H9 (cell line): ENCODE measurements around the gene UBE2V1. TPM values are rescaled to one million over a fixed set of nuclear protein-coding genes. Genes with fewer than 3 reads are reported as not detected.

ENCODE experiments used
- DNase-seq: peaks from one replicate; pipeline ENCODE4 v3.0.0-alpha.2; 2017
- H2AFZ ChIP-seq: one replicate; pipeline ENCODE4 v1.6.1; 2013; ENCODE audit warnings: mild to moderate bottlenecking, low read length, control low read depth, moderate library complexity
- H2AK5ac ChIP-seq: 2 replicates; pipeline ENCODE4 v1.6.1; 2013; ENCODE audit warnings: low read length, control low read depth, mixed read lengths; ENCODE audit not compliant: insufficient read length
- H2BK120ac ChIP-seq: one replicate; pipeline ENCODE4 v1.6.1; 2013; ENCODE audit warnings: low read depth, mild to moderate bottlenecking, low read length, control low read depth, inconsistent platforms; ENCODE audit not compliant: poor library complexity, severe bottlenecking
- H2BK12ac ChIP-seq: 2 replicates; pipeline ENCODE4 v1.6.1; 2013; ENCODE audit warnings: low read length, control low read depth, mixed read lengths, low read depth; ENCODE audit not compliant: insufficient read length
- H2BK15ac ChIP-seq: 2 replicates; pipeline ENCODE4 v1.6.1; 2013; ENCODE audit warnings: low read depth, low read length, control low read depth
- H2BK20ac ChIP-seq: one replicate; pipeline ENCODE4 v1.6.1; 2013; ENCODE audit warnings: low read depth, mild to moderate bottlenecking, low read length, control low read depth, inconsistent platforms; ENCODE audit not compliant: poor library complexity, severe bottlenecking
- H2BK5ac ChIP-seq: 2 replicates; pipeline ENCODE4 v1.6.1; 2013; ENCODE audit warnings: low read length, control low read depth, mixed read lengths; ENCODE audit not compliant: insufficient read length
- H3K14ac ChIP-seq: 2 replicates; pipeline ENCODE4 v1.6.1; 2013; ENCODE audit warnings: low read length, control low read depth; ENCODE audit not compliant: insufficient read depth
- H3K18ac ChIP-seq: 2 replicates; pipeline ENCODE4 v1.6.1; 2013; ENCODE audit warnings: low read depth, mild to moderate bottlenecking, mixed read lengths, low read length, control low read depth; ENCODE audit not compliant: insufficient read length
- H3K23ac ChIP-seq: 2 replicates; pipeline ENCODE4 v1.6.1; 2013; ENCODE audit warnings: low read length, control low read depth, mixed read lengths, low read depth; ENCODE audit not compliant: insufficient read length
- H3K23me2 ChIP-seq: 2 replicates; pipeline ENCODE4 v1.6.1; 2013; ENCODE audit warnings: low read depth, mild to moderate bottlenecking, mixed read lengths, low read length, control low read depth; ENCODE audit not compliant: insufficient read length, poor library complexity, severe bottlenecking
- H3K27ac ChIP-seq: 2 replicates; pipeline ENCODE4 v1.5.1; 2013; ENCODE audit warnings: low read length, control low read depth, mixed read lengths, low read depth; ENCODE audit not compliant: insufficient read length
- H3K27me3 ChIP-seq: 2 replicates; pipeline ENCODE4 v1.6.1; 2013; ENCODE audit warnings: low read length, control low read depth, inconsistent platforms; ENCODE audit not compliant: insufficient read depth
- H3K4ac ChIP-seq: 2 replicates; pipeline ENCODE4 v1.6.1; 2013; ENCODE audit warnings: low read depth, mild to moderate bottlenecking, control low read depth, inconsistent platforms, low read length, moderate library complexity
- H3K4me1 ChIP-seq: 2 replicates; pipeline ENCODE4 v1.6.1; 2013; ENCODE audit warnings: low read length, control low read depth, inconsistent platforms; ENCODE audit not compliant: insufficient read depth
- H3K4me2 ChIP-seq: 2 replicates; pipeline ENCODE4 v1.6.1; 2013; ENCODE audit warnings: low read length, control low read depth, mixed read lengths; ENCODE audit not compliant: insufficient read length, insufficient read depth
- H3K56ac ChIP-seq: 2 replicates; pipeline ENCODE4 v1.6.1; 2013; ENCODE audit warnings: low read depth, mild to moderate bottlenecking, mixed read lengths, low read length, control low read depth; ENCODE audit not compliant: insufficient read length
- H3K79me1 ChIP-seq: 2 replicates; pipeline ENCODE4 v1.6.1; 2013; ENCODE audit warnings: low read depth, mild to moderate bottlenecking, moderate library complexity, low read length, control low read depth, inconsistent platforms; ENCODE audit not compliant: insufficient read depth, poor library complexity, severe bottlenecking
- H3K79me2 ChIP-seq: 2 replicates; pipeline ENCODE4 v1.6.1; 2013; ENCODE audit warnings: low read length, control low read depth, inconsistent platforms; ENCODE audit not compliant: insufficient read depth
- H3K9ac ChIP-seq: 2 replicates; pipeline ENCODE4 v1.6.1; 2013; ENCODE audit warnings: low read length, control low read depth, mixed read lengths; ENCODE audit not compliant: insufficient read length; ENCODE audit errors: extremely low read depth
- H3K9me3 ChIP-seq: one replicate; pipeline ENCODE4 v1.6.1; 2013; ENCODE audit warnings: low read depth, low read length, inconsistent platforms; ENCODE audit not compliant: control insufficient read depth
- H3T11ph ChIP-seq: one replicate; pipeline ENCODE4 v1.6.1; 2013; ENCODE audit warnings: mild to moderate bottlenecking, low read length, control low read depth, inconsistent platforms
- H4K20me1 ChIP-seq: one replicate; pipeline ENCODE4 v1.6.1; 2013; ENCODE audit not compliant: control insufficient read depth, insufficient read length, insufficient read depth
- H4K5ac ChIP-seq: 2 replicates; pipeline ENCODE4 v1.6.1; 2013; ENCODE audit warnings: low read depth, mild to moderate bottlenecking, mixed read lengths, low read length, control low read depth; ENCODE audit not compliant: insufficient read length
- H4K8ac ChIP-seq: replicated peaks from 2 replicates; pipeline ENCODE4 v1.6.1; 2013; ENCODE audit warnings: low read length, control low read depth, mixed read lengths, low read depth; ENCODE audit not compliant: insufficient read length
- H4K91ac ChIP-seq: 2 replicates; pipeline ENCODE4 v1.6.1; 2013; ENCODE audit warnings: low read depth, mild to moderate bottlenecking, moderate library complexity, mixed read lengths, low read length, control low read depth; ENCODE audit not compliant: insufficient read length
- H3K27ac Mint-ChIP-seq, 3 experiments: 2 replicates in 2 of 3; 3 replicates in 1 of 3; pipeline ENCODE4 v1.8.0; 2020 to 2021; ENCODE audit warnings: mixed read lengths in 3 of 3, mild to moderate bottlenecking in 1 of 3, moderate library complexity in 1 of 3
- H3K27me3 Mint-ChIP-seq: 2 replicates; pipeline ENCODE4 v1.8.0; 2021; ENCODE audit warnings: low read depth, mild to moderate bottlenecking, moderate library complexity, mixed read lengths
- H3K36me3 Mint-ChIP-seq, 3 experiments: 2 replicates in 2 of 3; 3 replicates in 1 of 3; pipeline ENCODE4 v1.8.0; 2020 to 2021; ENCODE audit warnings: low read depth in 3 of 3, mixed read lengths in 3 of 3; ENCODE audit not compliant: insufficient read depth in 1 of 3
- H3K4me1 Mint-ChIP-seq, 2 experiments: 2 replicates each; pipeline ENCODE4 v1.8.0; 2020; ENCODE audit warnings: mixed read lengths in 2 of 2
- H3K4me3 Mint-ChIP-seq, 2 experiments: 2 replicates in 1 of 2; 3 replicates in 1 of 2; pipeline ENCODE4 v1.8.0; 2020 to 2021; ENCODE audit warnings: mild to moderate bottlenecking in 2 of 2, mixed read lengths in 2 of 2, moderate library complexity in 1 of 2
- H3K9me3 Mint-ChIP-seq, 2 experiments: 2 replicates in 1 of 2; 3 replicates in 1 of 2; pipeline ENCODE4 v1.8.0; 2020; ENCODE audit warnings: mild to moderate bottlenecking in 2 of 2, mixed read lengths in 2 of 2, moderate library complexity in 1 of 2
- CTCF ChIP-seq: fragments of 200-600 bp; sonication (generic); conservative IDR thresholded peaks from 3 replicates; pipeline ENCODE4 v1.8.0; 2021; ENCODE audit warnings: antibody characterized with exemption, mild to moderate bottlenecking
- WGBS: extraction: QIAGEN DNeasy Blood & Tissue Kit; methylation state at CpG from one replicate; pipeline ENCODE4 v1.1.7; 2013; ENCODE audit warnings: missing lambda C conversion rate, low lambda C conversion rate, mixed read lengths; ENCODE audit not compliant: insufficient read length; ENCODE audit errors: extremely low coverage; 5-methylcytosine and 5-hydroxymethylcytosine counted together
- total RNA-seq: library from RNA; stranded (reverse); gene quantifications from 2 replicates; pipeline ENCODE4 v1.2.1, GENCODE V29; 2021

Gene UBE2V1
- total RNA-seq, 1 experiment from 2014 or later: 152 TPM

DNA sequence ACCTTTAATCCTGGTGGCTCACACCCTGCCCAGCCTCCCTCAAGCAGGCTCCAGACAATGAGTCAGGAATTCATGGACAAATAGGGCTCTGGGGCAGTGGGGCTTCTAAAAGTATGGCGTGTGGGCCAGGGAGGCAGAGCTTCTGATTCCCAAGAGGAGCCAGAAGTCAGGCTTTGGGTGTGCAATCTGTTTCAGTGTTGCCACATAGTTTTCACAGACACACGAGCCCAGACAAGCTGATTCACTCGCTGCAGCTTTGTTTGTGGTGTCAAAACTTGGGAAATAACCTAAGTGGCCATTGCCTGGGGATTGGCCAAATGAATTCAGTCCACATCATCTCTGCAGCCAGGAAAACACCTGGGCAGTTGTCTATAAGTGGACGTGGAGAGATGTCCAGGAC is 31.4 kb upstream of the UBE2V1 start:
- H2BK20ac ChIP-seq: no peak overlapping the region
- no peaks in the 10 kb centered on the region for H3K9me3 ChIP-seq
- H3K56ac ChIP-seq: no peak overlapping the region
- no peak overlapping the region for H3K23ac ChIP-seq
- Mint-ChIP-seq H3K4me3 (no peak overlapping the region), H3K27ac (peak overlapping the region in 1 of 3 experiments; percentile 53; a peak in 1 of 7 replicates), H3K4me1 (peaks cover 39 to 44% of the 10 kb centered on the region in 2 experiments), H3K36me3 (peaks cover 25 to 51% (median 51%) of the 10 kb centered on the region in 3 experiments), H3K27me3 (no peaks in the 10 kb centered on the region), H3K9me3 (no peaks in the 10 kb centered on the region)
- H4K91ac ChIP-seq: no peak overlapping the region
- no peak for DNase-seq
- H2BK120ac ChIP-seq: no peak overlapping the region
- no peak overlapping the region for H3T11ph ChIP-seq
- H3K4me2 ChIP-seq: no peak overlapping the region
- no peak overlapping the region for H2BK5ac ChIP-seq
- peaks cover 14% of the 10 kb centered on the region for H3K79me1 ChIP-seq
- no peak overlapping the region for H3K18ac ChIP-seq
- no peak overlapping the region for H2BK15ac ChIP-seq
- no peak overlapping the region for H3K14ac ChIP-seq
- no CpG with 5 or more reads among the region's 4 CpGs for WGBS
- peaks cover 9% of the 10 kb centered on the region; the same call in 1 of the 2 replicates for H3K79me2 ChIP-seq
- no peak overlapping the region for H2BK12ac ChIP-seq
- H3K4ac ChIP-seq: no peak overlapping the region
- H3K9ac ChIP-seq: no peak overlapping the region
- no peak overlapping the region for H3K27ac ChIP-seq
- H2AFZ ChIP-seq: no peak overlapping the region
- H4K5ac ChIP-seq: no peak overlapping the region
- peaks cover 17% of the 10 kb centered on the region; the same call in 1 of the 2 replicates for H3K4me1 ChIP-seq
- no peak for TF ChIP-seq CTCF
- no peaks in the 10 kb centered on the region for H3K23me2 ChIP-seq
- no peaks in the 10 kb centered on the region for H4K20me1 ChIP-seq
- no peak overlapping the region for H4K8ac ChIP-seq
- H3K27me3 ChIP-seq: no peaks in the 10 kb centered on the region
- no peak overlapping the region for H2AK5ac ChIP-seq
